HG03103 (cell line): ENCODE results near the gene RABEPK.
"Not testable (repeated sequence)": the region's sequence is repeated elsewhere in the genome, so short reads cannot be mapped to it uniquely, and the experiment has no call there.

ENCODE experiments used
- ATAC-seq: cut with Tn5 transposase; IDR thresholded peaks from one replicate; pipeline ENCODE4 v1.9.1; 2021; ENCODE audit warnings: low read depth; ENCODE audit not compliant: unreplicated experiment

The RABEPK gene, protein sequence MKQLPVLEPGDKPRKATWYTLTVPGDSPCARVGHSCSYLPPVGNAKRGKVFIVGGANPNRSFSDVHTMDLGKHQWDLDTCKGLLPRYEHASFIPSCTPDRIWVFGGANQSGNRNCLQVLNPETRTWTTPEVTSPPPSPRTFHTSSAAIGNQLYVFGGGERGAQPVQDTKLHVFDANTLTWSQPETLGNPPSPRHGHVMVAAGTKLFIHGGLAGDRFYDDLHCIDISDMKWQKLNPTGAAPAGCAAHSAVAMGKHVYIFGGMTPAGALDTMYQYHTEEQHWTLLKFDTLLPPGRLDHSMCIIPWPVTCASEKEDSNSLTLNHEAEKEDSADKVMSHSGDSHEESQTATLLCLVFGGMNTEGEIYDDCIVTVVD

GRCh38 chr9:125200216-125201047 is at the start of gene RABEPK:
Gene RABEPK, plus strand, starts transcription at chr9:125200542. Its CDS starts 2,472 bp downstream, at chr9:125203014.
- ATAC-seq, result peak; percentile 96

DNA sequence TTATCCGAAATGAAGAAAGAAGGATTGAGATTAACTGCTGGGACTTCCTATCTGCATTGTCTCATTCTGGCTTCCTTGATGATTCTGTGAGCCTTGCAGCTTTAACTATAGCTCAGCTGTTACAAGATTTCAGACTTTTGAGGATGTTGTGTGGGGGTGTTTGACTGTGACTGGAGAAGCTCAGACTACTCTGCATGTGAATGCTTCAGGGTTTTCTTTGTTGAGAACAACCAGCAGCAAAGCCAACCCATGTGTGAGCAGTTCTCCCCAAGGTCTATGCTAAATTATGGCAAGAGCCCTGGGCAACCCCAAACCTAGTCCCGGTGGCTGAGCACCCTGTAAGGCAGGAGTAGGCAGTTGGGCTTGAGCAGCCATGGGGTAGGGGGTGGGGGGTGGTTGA is 48.6 kb upstream of the RABEPK start:
- no peak for ATAC-seq

GRCh38 chr9:125153712-125154367 is 46.5 kb upstream of the RABEPK start:
- ATAC-seq, result no peak

DNA sequence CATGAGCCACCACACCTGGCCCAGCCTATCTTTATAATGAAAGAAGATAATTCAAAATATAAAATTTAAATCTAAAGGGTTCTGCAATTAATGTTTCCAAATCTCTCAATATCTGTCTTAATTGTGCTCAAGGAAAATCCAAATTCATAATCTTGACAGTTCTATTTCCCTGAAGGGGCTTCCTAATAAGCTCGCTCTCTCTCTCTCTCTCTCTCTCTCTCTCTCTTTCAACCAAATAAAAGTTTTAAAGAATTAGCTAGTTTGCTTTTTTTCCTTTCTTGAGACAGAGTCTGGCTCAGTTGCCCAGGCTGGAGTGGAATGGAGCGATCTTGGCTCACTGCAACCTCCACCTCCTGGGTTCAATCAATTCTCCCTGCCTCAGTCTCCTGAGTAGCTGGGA is 43.8 kb upstream of the RABEPK start:
- no peak for ATAC-seq

DNA sequence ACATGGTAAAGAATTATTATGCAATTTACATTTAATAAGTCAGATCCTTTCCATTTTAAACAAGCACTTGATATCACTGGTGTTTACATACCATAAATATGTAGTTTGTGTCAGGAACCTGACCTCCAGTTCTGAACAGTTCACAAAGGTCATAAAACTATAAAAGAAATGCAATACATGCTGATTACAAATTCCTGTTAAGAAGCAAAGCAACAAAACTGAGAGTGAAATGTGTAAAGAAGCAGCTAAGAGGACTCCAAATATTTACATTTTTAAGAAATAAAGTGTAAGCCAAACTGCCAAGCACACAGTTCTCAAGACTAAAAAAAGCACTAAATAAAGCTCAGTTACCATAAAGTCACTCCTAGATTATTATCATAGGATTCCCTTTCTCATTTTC is 39.6 kb upstream of the RABEPK start:
- ATAC-seq, result no peak

DNA sequence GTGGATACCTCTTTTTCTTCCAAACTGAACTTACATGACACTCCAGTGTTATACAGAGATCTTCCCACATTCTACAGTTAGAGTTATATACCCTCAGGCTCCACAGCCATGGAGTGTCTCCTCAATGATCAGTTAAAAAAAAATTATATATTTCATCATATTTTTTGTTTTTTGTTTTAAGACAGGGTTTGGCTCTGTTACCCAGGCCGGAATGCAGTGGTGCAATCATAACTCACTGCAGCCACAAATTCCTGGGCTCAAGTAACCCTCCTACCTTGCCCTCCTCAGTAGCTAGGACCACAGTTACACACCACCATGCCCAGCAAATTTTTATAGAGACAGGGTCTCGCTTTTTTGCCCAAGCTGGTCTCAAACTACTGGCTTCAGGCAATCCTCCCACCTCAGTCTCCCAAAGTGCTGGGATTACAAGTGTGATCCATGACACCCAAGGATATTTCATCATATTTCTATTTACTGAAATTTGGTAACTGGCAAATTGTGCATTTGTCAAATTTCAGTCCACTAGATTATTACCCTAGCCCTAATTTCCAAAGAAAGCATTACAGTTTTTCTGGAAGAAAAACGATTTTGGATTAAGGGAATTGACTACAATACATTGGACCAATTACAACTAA is 38.9 kb upstream of the RABEPK start:
- ATAC-seq, result no peak

DNA sequence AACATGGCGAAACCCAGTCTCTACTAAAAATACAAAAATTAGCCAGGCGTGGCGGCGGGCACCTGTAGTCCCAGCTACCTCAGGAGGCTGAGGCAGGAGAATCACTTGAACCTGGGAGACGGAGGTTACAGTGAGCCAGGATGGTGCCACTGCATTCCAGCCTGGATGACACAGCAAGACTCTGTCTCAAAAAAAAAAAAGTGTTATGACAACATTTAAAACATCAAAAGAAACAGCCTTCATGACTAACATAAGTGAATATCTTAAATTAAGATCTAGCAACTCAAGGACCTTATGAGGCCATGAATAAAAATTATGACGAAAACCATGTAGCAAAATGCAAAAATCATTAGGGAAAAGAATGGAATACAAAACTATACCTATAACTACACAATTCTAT is 37.5 kb upstream of the RABEPK start:
- not testable (repeated sequence) for ATAC-seq

GRCh38 chr9:125166762-125167161 is 33.6 kb upstream of the RABEPK start:
- no peak for ATAC-seq

DNA sequence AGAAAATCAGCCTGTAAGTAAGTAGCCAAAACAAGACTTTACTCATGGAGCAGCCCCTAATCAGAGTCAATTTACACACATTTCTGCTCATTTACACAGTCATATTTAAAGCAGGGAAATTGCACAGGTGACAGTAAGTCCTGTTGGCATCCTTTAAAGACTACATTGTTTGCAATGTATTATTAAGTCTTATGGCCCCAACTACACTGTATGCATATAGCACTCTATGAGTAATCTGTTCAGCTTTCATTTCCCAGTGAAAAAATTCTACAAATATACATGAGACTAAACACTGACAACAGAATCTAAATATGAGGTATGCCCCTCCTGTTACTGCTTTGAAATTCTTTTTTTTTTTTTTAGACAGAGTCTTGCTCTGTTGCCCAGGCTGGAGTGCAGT is 30.4 kb upstream of the RABEPK start:
- ATAC-seq, result no peak

DNA sequence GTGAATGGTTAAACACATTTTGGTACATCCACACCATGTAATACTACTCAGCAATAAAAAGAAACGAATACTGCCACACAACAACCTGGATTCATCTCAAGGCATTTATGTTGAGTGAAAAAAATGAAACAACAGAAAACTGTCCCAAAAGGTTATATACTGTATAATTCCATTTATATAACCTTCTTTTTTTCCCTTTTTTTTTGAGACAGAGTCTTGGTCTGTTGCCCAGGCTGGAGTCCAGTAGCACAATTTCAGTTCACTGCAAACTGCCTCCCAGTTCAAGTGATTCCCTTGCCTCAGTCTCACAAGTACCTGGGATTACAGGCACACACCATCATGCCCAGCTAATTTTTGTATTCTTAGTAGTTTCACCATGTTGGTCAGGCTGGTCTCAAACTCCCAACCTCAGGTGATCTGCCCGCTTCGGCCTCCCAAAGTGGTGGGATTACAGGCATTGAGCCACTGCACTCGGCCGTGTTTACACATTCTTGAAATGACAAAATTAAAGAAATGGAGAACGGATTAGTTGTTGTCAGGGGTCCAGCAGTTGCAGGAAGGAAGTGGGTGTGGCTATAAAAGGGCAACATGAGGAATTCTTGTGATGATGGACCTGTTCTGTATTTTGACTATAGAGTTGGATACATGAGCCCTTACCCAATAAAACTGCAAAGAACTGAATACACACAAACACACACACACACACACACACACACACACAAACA is 28.1 kb upstream of the RABEPK start:
- ATAC-seq, result no peak

GRCh38 chr9:125176636-125177035 is 23.7 kb upstream of the RABEPK start:
- no peak for ATAC-seq

GRCh38 chr9:125177888-125178287 is 22.5 kb upstream of the RABEPK start:
- ATAC-seq, result no peak

DNA sequence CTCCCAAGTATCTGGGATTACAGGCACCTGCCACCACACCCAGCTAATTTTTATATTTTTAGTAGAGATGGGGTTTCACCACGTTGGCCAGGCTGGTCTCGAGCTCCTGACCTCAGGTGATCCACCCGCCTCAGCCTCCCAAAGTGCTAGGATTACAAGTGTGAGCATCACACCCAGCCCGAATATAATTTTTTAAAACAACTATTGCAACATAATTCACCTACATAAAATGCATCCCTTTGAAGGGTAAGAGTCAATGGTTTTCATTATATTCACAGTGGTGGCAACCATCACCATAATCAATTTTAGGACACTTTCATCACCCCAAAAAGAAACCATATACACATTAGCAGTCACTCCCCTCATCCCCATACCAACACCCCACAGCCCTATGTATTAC is 20.6 kb upstream of the RABEPK start:
- ATAC-seq, result not testable (repeated sequence)

DNA sequence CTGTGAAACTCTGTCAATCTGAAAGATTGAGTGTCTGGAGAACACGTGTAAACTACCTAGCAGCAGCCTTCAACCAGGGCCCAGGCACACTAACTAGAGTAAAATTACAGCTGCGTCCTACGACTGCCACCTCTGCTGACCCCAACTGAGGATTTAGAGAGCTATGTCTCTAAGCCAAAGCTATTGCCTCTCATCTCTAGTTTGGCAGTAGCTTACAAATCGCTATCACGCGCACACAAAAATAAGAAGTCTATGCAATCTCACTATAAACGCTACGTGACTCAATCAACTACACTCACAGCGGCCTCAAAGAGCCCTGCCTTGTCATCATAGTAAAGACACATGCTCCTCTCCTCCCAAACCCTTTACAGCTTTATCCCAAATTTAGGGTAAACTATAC is 19.5 kb upstream of the RABEPK start:
- no peak for ATAC-seq

DNA sequence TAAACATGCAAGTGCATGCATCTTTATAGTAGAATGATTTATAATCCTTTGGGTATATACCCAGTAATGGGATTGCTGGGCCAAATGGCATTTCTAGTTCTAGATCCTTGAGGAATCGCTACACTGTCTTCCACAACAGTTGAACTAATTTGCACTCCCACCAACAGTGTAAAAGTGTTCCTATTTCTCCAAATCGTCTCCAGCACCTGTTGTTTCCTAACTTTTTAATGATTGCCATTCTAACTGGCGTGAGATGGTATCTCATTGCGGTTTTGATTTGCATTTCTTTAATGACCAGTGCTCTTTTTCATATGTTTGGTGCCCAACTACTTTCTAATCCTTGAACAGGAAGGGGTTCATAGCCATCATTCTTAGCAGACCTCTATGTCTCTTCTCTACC is 18.6 kb upstream of the RABEPK start:
- not testable (repeated sequence) for ATAC-seq

DNA sequence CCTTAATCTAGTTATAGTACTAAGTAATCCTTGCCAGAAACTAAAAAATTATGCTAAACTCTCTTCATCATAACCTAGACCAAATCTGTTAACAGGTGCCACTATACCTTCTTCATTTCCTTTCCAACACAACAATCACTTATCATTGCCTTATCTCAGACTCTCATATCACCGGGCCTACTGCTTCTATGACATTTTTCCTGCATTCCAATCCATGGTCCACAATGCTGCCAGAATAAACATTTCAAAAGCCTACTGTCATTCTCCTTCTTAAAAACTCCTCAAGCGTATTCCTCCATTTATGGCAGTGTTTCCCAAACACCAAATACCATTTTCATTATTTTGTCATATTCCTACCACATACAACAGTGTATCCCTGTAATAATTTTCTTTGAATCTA is 17.3 kb upstream of the RABEPK start:
- no peak for ATAC-seq

DNA sequence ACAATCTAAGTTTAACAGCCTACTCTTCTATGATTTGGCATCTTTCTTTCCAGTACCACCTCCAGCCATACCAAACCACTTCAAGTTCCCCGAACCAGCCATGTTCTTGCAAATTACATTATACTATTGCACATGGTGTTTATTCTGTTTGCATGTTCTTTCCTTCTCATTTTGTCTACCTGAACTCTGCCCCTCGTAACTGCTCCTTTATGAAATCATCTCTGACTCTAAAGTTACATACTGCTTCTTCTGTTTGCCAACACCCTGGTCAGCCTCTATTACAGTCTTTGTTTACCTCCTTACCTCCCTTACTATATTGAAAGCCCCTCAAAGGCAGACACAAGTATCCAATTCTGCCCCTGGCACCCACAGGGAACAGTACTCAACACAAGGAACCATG is 16.8 kb upstream of the RABEPK start:
- no peak for ATAC-seq

- ATAC-seq, result peak; percentile 4
Observed at GRCh38 chr9:125189011-125189360, 11.4 kb upstream of the RABEPK start.

- peak; percentile 95 for ATAC-seq
Observed at GRCh38 chr9:125189361-125190289, 10.7 kb upstream of the RABEPK start, which contains the start of gene PPP6C. Gene PPP6C, minus strand, starts transcription at chr9:125189803. Its CDS starts 85 bp downstream, at chr9:125189718.
